ENCODE data around the gene RNASEL.
"Not testable (repeated sequence)": the region's sequence is repeated elsewhere in the genome, so short reads cannot be mapped to it uniquely, and the experiment has no call there.

The RNASEL gene

GRCh38 chr1:182560392-182560984, 28.6 kb downstream of the RNASEL start:
- no peak for DNase-seq
- ATAC-seq: no peak

GRCh38 chr1:182556279-182556678, 32.8 kb downstream of the RNASEL start:
- ATAC-seq: no peak

GRCh38 chr1:182555493-182555892, 33.6 kb downstream of the RNASEL start:
- ATAC-seq (no peak), DNase-seq (no peak)

More at GRCh38 chr1:182556279-182556678, 32.8 kb downstream of the RNASEL start:
- no peak for DNase-seq

GRCh38 chr1:182552527-182552926, 36.5 kb downstream of the RNASEL start:
- ATAC-seq (no peak), DNase-seq (no peak)

GRCh38 chr1:182549811-182550210, 39.2 kb downstream of the RNASEL start:
- ATAC-seq (no peak), DNase-seq (no peak)

GRCh38 chr1:182549346-182549745, 39.7 kb downstream of the RNASEL start:
- ATAC-seq (no peak), DNase-seq (no peak)

GRCh38 chr1:182533896-182534295, 55.2 kb downstream of the RNASEL start:
- no peak for DNase-seq
- no peak for ATAC-seq

- not testable (repeated sequence) for ATAC-seq, DNase-seq
These were observed 60.9 kb downstream of the RNASEL start for GRCh38 chr1:182528206-182528605.

GRCh38 chr1:182527680-182528079, 61.4 kb downstream of the RNASEL start:
- ATAC-seq (no peak), DNase-seq (no peak)

GRCh38 chr1:182525342-182525741, 63.7 kb downstream of the RNASEL start:
- ATAC-seq: no peak
- DNase-seq: no peak
